Activated B cell treated with CpG ODN at 0.5 μM for 24 hours (primary cell): ENCODE results near the gene MYO18B. TPM values are rescaled to one million over a fixed set of nuclear protein-coding genes. Genes with fewer than 3 reads are reported as not detected.

ENCODE experiments used
- ATAC-seq: fragments of 200-7000 bp; cut with Tn5 transposase; one replicate; pipeline ENCODE4 v1.10.0; 2021; ENCODE audit warnings: low read depth, mild to moderate bottlenecking, moderate library complexity
- CTCF ChIA-PET: fragments of 350-600 bp; sonication (Branson Sonifier 250); formaldehyde crosslinking; loops from one replicate; lab custom pipeline; 2021; ENCODE audit warnings: antibody characterized with exemption; lab: Charles Lee
- POLR2A ChIA-PET: fragments of 350-600 bp; sonication (Branson Sonifier 250); formaldehyde crosslinking; loops from one replicate; lab custom pipeline; 2021; ENCODE audit warnings: antibody characterized with exemption; lab: Charles Lee
- DNase-seq: peaks from one replicate; pipeline ENCODE4 v3.0.0; 2022
- H3K27ac Mint-ChIP-seq: one replicate; pipeline ENCODE4 v1.8.0; 2020; ENCODE audit warnings: mixed read lengths
- H3K27me3 Mint-ChIP-seq: one replicate; pipeline ENCODE4 v1.8.0; 2021; ENCODE audit warnings: mixed read lengths
- H3K36me3 Mint-ChIP-seq: one replicate; pipeline ENCODE4 v1.8.0; 2021; ENCODE audit warnings: low read depth, mixed read lengths
- H3K4me1 Mint-ChIP-seq: one replicate; pipeline ENCODE4 v1.8.0; 2021; ENCODE audit warnings: mixed read lengths
- H3K4me3 Mint-ChIP-seq: one replicate; pipeline ENCODE4 v1.8.0; 2020; ENCODE audit warnings: mild to moderate bottlenecking, mixed read lengths
- H3K9me3 Mint-ChIP-seq: one replicate; pipeline ENCODE4 v1.8.0; 2020; ENCODE audit warnings: mixed read lengths
- intact Hi-C: fragments of 100-400 bp; cut with micrococcal nuclease; formaldehyde crosslinking; loops from one replicate; pipeline ENCODE4 v1.15.1; 2024
- total RNA-seq: library from RNA; stranded (reverse); gene quantifications from 2 replicates; pipeline ENCODE4 v1.2.3, GENCODE V29; 2022
- TF ChIP-seq, protein P1 (sequence below): fragments of 200-600 bp; IDR thresholded peaks from one replicate; pipeline ENCODE4 v1.8.0; 2022; ENCODE audit warnings: antibody characterized with exemption, mild to moderate bottlenecking

The MYO18B gene
- total RNA-seq, 1 donor from 2014 or later, result 0.27 TPM

DNA sequence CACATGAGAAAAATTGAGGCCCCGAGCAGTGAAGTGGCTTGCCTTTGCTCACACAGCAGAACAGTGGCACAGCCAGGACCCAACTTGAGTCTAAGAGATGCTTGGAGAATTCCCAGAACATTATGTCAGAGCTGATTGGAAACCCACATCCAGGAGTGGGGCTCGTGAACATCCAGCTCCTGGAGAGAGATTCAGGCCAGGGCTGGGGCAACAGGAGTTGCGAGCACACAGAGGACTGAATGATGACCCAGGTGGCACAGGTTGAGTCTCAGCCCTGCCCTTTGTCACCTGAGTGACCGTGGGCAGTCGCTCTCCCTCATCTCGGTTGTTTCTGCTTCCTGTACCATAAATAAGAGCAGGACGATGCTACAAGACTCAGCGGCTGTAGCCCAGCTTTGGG lies 102.6 kb downstream of the MYO18B start:
- POLR2A ChIA-PET, result no interaction called here
- TF ChIP-seq, protein P1, sequence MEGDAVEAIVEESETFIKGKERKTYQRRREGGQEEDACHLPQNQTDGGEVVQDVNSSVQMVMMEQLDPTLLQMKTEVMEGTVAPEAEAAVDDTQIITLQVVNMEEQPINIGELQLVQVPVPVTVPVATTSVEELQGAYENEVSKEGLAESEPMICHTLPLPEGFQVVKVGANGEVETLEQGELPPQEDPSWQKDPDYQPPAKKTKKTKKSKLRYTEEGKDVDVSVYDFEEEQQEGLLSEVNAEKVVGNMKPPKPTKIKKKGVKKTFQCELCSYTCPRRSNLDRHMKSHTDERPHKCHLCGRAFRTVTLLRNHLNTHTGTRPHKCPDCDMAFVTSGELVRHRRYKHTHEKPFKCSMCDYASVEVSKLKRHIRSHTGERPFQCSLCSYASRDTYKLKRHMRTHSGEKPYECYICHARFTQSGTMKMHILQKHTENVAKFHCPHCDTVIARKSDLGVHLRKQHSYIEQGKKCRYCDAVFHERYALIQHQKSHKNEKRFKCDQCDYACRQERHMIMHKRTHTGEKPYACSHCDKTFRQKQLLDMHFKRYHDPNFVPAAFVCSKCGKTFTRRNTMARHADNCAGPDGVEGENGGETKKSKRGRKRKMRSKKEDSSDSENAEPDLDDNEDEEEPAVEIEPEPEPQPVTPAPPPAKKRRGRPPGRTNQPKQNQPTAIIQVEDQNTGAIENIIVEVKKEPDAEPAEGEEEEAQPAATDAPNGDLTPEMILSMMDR, result no peak
- H3K4me1 Mint-ChIP-seq, result no peaks in the 10 kb centered on the region

DNA sequence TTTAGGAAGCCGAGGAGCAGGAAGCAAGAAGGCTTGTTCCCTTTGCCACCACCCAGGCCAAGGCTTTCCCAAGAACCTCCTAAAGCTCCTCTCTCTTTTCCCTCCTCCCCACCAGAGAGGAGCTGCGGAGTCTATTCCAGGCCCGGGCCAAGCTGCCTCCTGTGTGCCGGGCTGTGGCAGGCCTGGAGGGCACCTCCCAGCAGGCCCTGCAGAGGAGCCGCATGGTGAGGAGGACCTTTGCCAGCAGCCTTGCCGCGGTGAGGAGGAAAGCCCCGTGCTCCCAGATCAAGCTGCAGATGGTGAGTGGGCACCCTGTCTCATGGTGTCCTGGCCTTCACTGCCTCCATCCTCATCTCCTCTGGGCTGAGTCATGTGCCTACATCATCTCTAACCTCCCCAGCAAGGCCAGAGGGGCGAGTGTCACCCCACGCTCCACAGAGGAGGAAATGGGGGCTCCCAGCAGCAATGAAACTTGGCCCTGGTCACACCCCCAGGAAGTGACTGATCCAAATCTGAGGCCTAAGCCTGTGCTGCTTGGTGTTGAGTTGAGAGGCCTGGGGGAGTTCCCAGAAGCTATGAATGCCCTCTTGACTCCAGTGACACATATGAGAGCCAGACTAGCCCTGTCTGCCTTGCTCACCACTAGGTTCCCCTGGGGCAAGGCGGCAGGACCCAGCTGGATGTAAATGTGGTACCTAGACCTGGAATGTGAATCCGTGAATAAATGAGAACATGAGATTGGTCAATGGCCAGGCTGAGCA lies 104.2 kb downstream of the MYO18B start:
- DNase-seq (no peak), ATAC-seq (no peak)
- H3K4me3 Mint-ChIP-seq, result no peak overlapping the region

More for the DNA sequence above, 102.6 kb downstream of the MYO18B start:
- Mint-ChIP-seq H3K27me3 (peaks cover 3% of the 10 kb centered on the region), H3K27ac (no peak overlapping the region), H3K9me3 (no peaks in the 10 kb centered on the region), H3K36me3 (no peaks in the 10 kb centered on the region), H3K4me3 (no peak overlapping the region)
- CTCF ChIA-PET, result no interaction called here
- ATAC-seq, result no peak
- DNase-seq, result no peak
- intact Hi-C loops, result no loop called here

DNA sequence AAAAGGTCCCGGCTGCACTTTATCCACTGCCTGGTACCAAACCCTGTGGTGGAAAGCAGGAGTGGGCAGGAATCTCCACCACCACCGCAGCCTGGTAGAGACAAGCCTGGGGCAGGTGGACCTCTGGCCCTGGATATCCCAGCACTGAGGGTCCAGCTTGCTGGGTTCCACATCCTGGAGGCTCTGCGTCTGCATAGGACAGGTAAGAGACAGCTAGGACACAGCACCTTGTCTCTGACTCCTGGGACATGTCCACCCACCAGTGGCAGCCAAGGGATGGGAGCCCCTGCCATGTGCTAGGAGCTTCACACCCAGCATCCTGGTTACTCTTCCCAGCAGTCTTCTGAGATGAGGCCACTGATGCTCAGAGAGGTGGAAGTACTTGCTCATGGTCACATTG lies 105.5 kb downstream of the MYO18B start:
- POLR2A ChIA-PET, result interaction anchor here (0.6 kb wide), 1 partner anchor 688 kb away, joined by 4 read pairs; no protein-coding TSS in a partner anchor
- no peaks in the 10 kb centered on the region for H3K4me1 Mint-ChIP-seq
- CTCF ChIA-PET, result no interaction called here
- H3K27ac Mint-ChIP-seq, result no peak overlapping the region
- DNase-seq, result no peak
- no peak for ATAC-seq
- no peaks in the 10 kb centered on the region for H3K36me3 Mint-ChIP-seq
- H3K4me3 Mint-ChIP-seq, result no peak overlapping the region
- TF ChIP-seq, protein P1, result no peak
- H3K27me3 Mint-ChIP-seq, result peaks cover 7% of the 10 kb centered on the region
- H3K9me3 Mint-ChIP-seq, result no peaks in the 10 kb centered on the region
- intact Hi-C loops, result no loop called here

More for the DNA sequence above, 104.2 kb downstream of the MYO18B start:
- peaks cover 2% of the 10 kb centered on the region for H3K27me3 Mint-ChIP-seq
- H3K36me3 Mint-ChIP-seq, result no peaks in the 10 kb centered on the region
- no peaks in the 10 kb centered on the region for H3K4me1 Mint-ChIP-seq
- CTCF ChIA-PET, result no interaction called here
- intact Hi-C loops, result no loop called here
- H3K9me3 Mint-ChIP-seq, result no peaks in the 10 kb centered on the region
- POLR2A ChIA-PET, result no interaction called here
- no peak overlapping the region for H3K27ac Mint-ChIP-seq
- TF ChIP-seq, protein P1, result no peak

DNA sequence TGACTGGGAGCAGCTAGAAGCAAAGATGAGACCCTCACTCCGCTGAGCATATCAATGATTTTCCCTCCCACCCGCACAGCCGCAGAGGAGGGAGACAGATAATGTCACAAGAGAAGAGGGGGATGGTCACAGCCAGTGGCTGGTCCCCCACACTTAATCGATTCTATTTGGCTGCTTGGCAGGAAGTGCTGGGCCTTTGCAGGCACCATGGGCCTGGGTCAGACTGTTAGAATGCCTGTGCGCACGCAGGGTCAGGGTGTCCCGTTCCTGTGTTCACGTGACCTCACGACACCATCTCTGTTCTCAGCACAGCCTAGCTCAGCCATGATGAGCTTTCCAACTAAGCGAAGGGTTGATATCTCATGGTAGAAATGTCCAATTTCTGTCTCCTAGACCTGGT lies 107.0 kb downstream of the MYO18B start:
- Mint-ChIP-seq H3K9me3 (no peaks in the 10 kb centered on the region), H3K4me1 (no peaks in the 10 kb centered on the region), H3K4me3 (no peak overlapping the region), H3K27ac (no peak overlapping the region), H3K36me3 (no peaks in the 10 kb centered on the region), H3K27me3 (peaks cover 7% of the 10 kb centered on the region)
- intact Hi-C loops, result no loop called here
- DNase-seq, result no peak
- TF ChIP-seq, protein P1, result no peak
- CTCF ChIA-PET, result no interaction called here
- POLR2A ChIA-PET, result no interaction called here
- no peak for ATAC-seq

DNA sequence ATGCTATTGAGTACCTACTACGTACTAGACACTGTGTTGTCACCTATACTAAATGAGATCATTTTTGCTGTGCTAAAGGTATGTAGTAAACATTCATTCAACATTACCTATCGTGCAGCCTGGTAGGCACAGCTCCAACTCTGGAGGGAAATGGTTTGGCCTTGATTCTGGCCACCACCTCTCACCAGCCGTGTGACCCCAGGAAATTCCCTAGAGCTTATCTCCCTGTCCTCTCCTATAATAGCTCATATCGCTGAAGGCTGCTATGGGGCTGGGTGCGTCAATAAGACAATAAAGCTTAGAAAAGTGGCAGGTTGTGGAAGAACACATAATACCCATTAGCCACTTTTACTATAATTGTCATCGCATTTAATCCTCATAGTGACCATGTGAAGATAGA lies 107.5 kb downstream of the MYO18B start:
- Mint-ChIP-seq H3K9me3 (no peaks in the 10 kb centered on the region), H3K27me3 (peaks cover 7% of the 10 kb centered on the region), H3K36me3 (no peaks in the 10 kb centered on the region), H3K4me1 (no peaks in the 10 kb centered on the region), H3K27ac (no peak overlapping the region), H3K4me3 (no peak overlapping the region)
- ChIA-PET POLR2A (no interaction called here), CTCF (no interaction called here)
- no peak for ATAC-seq
- intact Hi-C loops, result no loop called here
- DNase-seq, result no peak
- TF ChIP-seq, protein P1, result no peak
